Panc1 (cell line): ENCODE data around the gene RING1. TPM values are rescaled to one million over a fixed set of nuclear protein-coding genes. Genes with fewer than 3 reads are reported as not detected.

Experiments used
- ATAC-seq: fragments of 200-7000 bp; cut with Tn5 transposase; 2 replicates; pipeline ENCODE4 v1.9.1; 2020; ENCODE audit warnings: mild to moderate bottlenecking, moderate library complexity
- BruUV-seq: library from RNA; stranded (reverse); fragments of 400-500 nt; replicated peaks from 2 replicates; lab custom pipeline; 2021; lab: Mats Ljungman, UMichigan
- CTCF ChIA-PET: fragments of 300-600 bp; sonication (Branson Sonifier 250); formaldehyde crosslinking; loops from one replicate; lab custom pipeline; 2022; ENCODE audit warnings: antibody characterized with exemption; lab: Charles Lee
- POLR2A ChIA-PET: fragments of 300-600 bp; sonication (Branson Sonifier 250); formaldehyde crosslinking; loops from one replicate; lab custom pipeline; 2022; ENCODE audit warnings: antibody characterized with exemption; lab: Charles Lee
- DNase-seq: peaks from one replicate; pipeline ENCODE4 v3.0.0-alpha.2; 2010; ENCODE audit warnings: low read depth, low spot score
- H3K27ac ChIP-seq: 2 replicates; pipeline ENCODE4 v1.5.1; 2011; ENCODE audit warnings: mild to moderate bottlenecking, low read length, inconsistent platforms
- H3K27me3 ChIP-seq: fragments of 200-500 bp; sonication (Bioruptor generic); 2 replicates; pipeline ENCODE4 v1.6.0; 2014; ENCODE audit warnings: low read length, inconsistent platforms; ENCODE audit not compliant: control insufficient read depth, insufficient read depth
- H3K36me3 ChIP-seq: fragments of 200-500 bp; sonication (Bioruptor generic); 2 replicates; pipeline ENCODE4 v1.5.1; 2014; ENCODE audit warnings: inconsistent platforms, mild to moderate bottlenecking, low read length, moderate library complexity; ENCODE audit not compliant: control insufficient read depth, insufficient read depth
- H3K4me1 ChIP-seq: 2 replicates; pipeline ENCODE4 v1.5.1; 2011; ENCODE audit warnings: inconsistent platforms, mild to moderate bottlenecking, low read length, moderate library complexity; ENCODE audit not compliant: control insufficient read depth, insufficient read depth
- H3K4me3 ChIP-seq, 2 experiments: 2 replicates each; pipeline ENCODE4 v1.5.1; 2011 to 2012; ENCODE audit warnings: low read depth in 2 of 2, low read length in 2 of 2, mild to moderate bottlenecking in 2 of 2, inconsistent platforms in 1 of 2, moderate library complexity in 1 of 2
- H3K9me3 ChIP-seq: fragments of 200-500 bp; sonication (Bioruptor generic); 2 replicates; pipeline ENCODE4 v1.5.1; 2014; ENCODE audit warnings: low read depth, mild to moderate bottlenecking, inconsistent platforms, low read length, moderate library complexity; ENCODE audit not compliant: control insufficient read depth, insufficient read depth
- CTCF ChIP-seq: fragments of 450-650 bp; IDR thresholded peaks from 2 replicates; pipeline ENCODE4 v1.5.1; 2017; ENCODE audit warnings: mild to moderate bottlenecking
- POLR2AphosphoS5 ChIP-seq: IDR thresholded peaks from 2 replicates; pipeline ENCODE4 v1.6.1; 2012; ENCODE audit warnings: mild to moderate bottlenecking, low read depth, low read length, moderate library complexity
- SIN3A ChIP-seq: IDR thresholded peaks from 2 replicates; pipeline ENCODE4 v1.6.1; 2012; ENCODE audit warnings: low read depth, mild to moderate bottlenecking, low read length, moderate library complexity, borderline replicate concordance; ENCODE audit not compliant: insufficient read depth
- TCF7L2 ChIP-seq: IDR thresholded peaks from 2 replicates; pipeline ENCODE4 v1.6.1; 2011; ENCODE audit warnings: mild to moderate bottlenecking, low read depth, low read length, inconsistent platforms
- in situ Hi-C: cut with HindIII; loops from 2 replicates; pipeline ENCODE4 v1.10.0; 2016; ENCODE audit warnings: low sequenced_read_pairs, low pct_unique_long_range_greater_than_20kb
- intact Hi-C: fragments of 100-400 bp; cut with micrococcal nuclease; formaldehyde crosslinking; loops from one replicate; pipeline ENCODE4 v1.10.0; 2022; ENCODE audit not compliant: unreplicated experiment
- total RNA-seq: library from RNA; stranded (reverse); gene quantifications from one replicate; pipeline ENCODE4 v1.2.1, GENCODE V29; 2021; ENCODE audit not compliant: unreplicated experiment
- TF ChIP-seq, protein P1 (sequence below), 2 experiments: IDR thresholded peaks; 2 replicates each; pipeline ENCODE4 v1.6.1; 2011 to 2012; ENCODE audit warnings: low read depth in 2 of 2, control low read depth in 1 of 2, low read length in 1 of 2, mild to moderate bottlenecking in 1 of 2, moderate library complexity in 1 of 2; ENCODE audit not compliant: insufficient read depth in 1 of 2

Gene RING1
- total RNA-seq, 1 experiment from 2014 or later, result 33.7 TPM

- H3K4me1 ChIP-seq, result peaks cover 6% of the 10 kb centered on the region
- H3K27me3 ChIP-seq, result no peaks in the 10 kb centered on the region
- no peak overlapping the region for H3K4me3 ChIP-seq
- in situ Hi-C loops, result no loop called here
- H3K9me3 ChIP-seq, result no peaks in the 10 kb centered on the region
- no peak for TF ChIP-seq TCF7L2
- no peak for TF ChIP-seq CTCF
- TF ChIP-seq POLR2AphosphoS5, result no peak
- TF ChIP-seq, protein P1, sequence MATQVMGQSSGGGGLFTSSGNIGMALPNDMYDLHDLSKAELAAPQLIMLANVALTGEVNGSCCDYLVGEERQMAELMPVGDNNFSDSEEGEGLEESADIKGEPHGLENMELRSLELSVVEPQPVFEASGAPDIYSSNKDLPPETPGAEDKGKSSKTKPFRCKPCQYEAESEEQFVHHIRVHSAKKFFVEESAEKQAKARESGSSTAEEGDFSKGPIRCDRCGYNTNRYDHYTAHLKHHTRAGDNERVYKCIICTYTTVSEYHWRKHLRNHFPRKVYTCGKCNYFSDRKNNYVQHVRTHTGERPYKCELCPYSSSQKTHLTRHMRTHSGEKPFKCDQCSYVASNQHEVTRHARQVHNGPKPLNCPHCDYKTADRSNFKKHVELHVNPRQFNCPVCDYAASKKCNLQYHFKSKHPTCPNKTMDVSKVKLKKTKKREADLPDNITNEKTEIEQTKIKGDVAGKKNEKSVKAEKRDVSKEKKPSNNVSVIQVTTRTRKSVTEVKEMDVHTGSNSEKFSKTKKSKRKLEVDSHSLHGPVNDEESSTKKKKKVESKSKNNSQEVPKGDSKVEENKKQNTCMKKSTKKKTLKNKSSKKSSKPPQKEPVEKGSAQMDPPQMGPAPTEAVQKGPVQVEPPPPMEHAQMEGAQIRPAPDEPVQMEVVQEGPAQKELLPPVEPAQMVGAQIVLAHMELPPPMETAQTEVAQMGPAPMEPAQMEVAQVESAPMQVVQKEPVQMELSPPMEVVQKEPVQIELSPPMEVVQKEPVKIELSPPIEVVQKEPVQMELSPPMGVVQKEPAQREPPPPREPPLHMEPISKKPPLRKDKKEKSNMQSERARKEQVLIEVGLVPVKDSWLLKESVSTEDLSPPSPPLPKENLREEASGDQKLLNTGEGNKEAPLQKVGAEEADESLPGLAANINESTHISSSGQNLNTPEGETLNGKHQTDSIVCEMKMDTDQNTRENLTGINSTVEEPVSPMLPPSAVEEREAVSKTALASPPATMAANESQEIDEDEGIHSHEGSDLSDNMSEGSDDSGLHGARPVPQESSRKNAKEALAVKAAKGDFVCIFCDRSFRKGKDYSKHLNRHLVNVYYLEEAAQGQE (IDR thresholded peaks at IDR 0.05; ENCODE audit: insufficient read depth in 1 of 2, low read depth in 2 of 2, low read length in 1 of 2), result no peak
- TF ChIP-seq SIN3A, result no peak
- H3K36me3 ChIP-seq, result no peaks in the 10 kb centered on the region
- no peak for DNase-seq
- intact Hi-C loops, result no loop called here
- BruUV-seq, result no TSS peak
- ChIA-PET POLR2A (no interaction called here), CTCF (no interaction called here)
- no peak overlapping the region for H3K27ac ChIP-seq
- no peak for ATAC-seq
Observed at GRCh38 chr6:33166811-33167210, 41.5 kb upstream of the RING1 start.

DNA sequence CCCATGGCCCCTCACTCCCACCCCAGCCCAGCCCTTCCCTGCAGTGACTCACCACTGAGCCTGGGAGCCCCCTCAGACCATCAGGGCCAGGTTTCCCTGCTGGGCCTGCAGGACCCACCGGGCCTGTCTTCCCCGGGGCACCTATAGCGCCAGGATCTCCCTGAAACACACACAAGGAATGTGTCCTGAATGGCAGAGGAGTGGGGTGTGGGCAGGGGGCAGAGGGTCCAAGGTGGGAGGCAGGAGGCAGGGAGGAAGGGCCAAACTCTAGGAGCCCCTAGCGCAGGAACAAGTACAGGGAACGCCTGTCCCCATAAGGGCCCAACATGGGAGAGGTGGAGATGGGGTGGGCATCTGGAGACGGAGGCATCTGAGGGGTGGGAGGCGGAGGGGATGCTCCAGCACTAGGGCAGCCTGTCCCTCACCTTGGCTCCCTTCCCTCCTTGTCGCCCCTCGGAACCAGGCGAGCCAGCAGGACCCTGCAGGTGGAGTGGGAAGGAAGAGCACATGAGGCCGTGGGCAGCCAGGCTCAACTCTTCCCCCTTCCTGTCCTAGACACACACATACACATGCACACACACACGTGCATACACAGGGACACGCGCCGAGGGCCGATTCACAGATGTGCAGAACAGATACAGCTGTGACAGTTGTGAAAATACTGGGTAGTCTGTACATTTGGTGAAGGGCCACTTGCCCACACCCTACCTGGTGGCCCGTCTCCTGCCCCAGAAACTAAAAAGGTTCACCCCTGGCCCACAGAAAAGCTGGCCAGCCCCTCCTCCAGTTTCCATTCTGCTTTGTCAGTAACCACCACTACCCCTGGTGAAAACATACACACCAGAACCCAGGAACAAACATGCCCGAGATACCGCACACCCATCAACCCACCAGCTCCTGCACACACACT lies 40.7 kb upstream of the RING1 start:
- H3K9me3 ChIP-seq, result no peaks in the 10 kb centered on the region
- ChIA-PET POLR2A (no interaction called here), CTCF (interaction anchor here (0.6 kb wide), 1 partner anchor 80 kb away, joined by 4 read pairs; no protein-coding TSS in a partner anchor)
- DNase-seq (no peak), ATAC-seq (no peak)
- in situ Hi-C loops (no loop called here), intact Hi-C loops (no loop called here)
- no peaks in the 10 kb centered on the region for H3K27me3 ChIP-seq
- TF ChIP-seq, protein P1 (IDR thresholded peaks at IDR 0.05; ENCODE audit: insufficient read depth in 1 of 2, low read depth in 2 of 2, low read length in 1 of 2), result no peak
- TF ChIP-seq SIN3A (no peak), POLR2AphosphoS5 (no peak), CTCF (no peak), TCF7L2 (no peak)
- no peaks in the 10 kb centered on the region for H3K36me3 ChIP-seq
- no peak overlapping the region for H3K4me3 ChIP-seq
- no TSS peak for BruUV-seq
- H3K4me1 ChIP-seq, result peaks cover 4% of the 10 kb centered on the region
- H3K27ac ChIP-seq, result no peak overlapping the region
